Panc1 (cell line): ENCODE results near the gene IFT172. TPM values are rescaled to one million over a fixed set of nuclear protein-coding genes. Genes with fewer than 3 reads are reported as not detected.

Experiments
- ATAC-seq: fragments of 200-7000 bp; cut with Tn5 transposase; 2 replicates; pipeline ENCODE4 v1.9.1; 2020; ENCODE audit warnings: mild to moderate bottlenecking, moderate library complexity
- BruUV-seq: library from RNA; stranded (reverse); fragments of 400-500 nt; replicated peaks from 2 replicates; lab custom pipeline; 2021; lab: Mats Ljungman, UMichigan
- CTCF ChIA-PET: fragments of 300-600 bp; sonication (Branson Sonifier 250); formaldehyde crosslinking; loops from one replicate; lab custom pipeline; 2022; ENCODE audit warnings: antibody characterized with exemption; lab: Charles Lee
- POLR2A ChIA-PET: fragments of 300-600 bp; sonication (Branson Sonifier 250); formaldehyde crosslinking; loops from one replicate; lab custom pipeline; 2022; ENCODE audit warnings: antibody characterized with exemption; lab: Charles Lee
- DNase-seq: peaks from one replicate; pipeline ENCODE4 v3.0.0-alpha.2; 2010; ENCODE audit warnings: low read depth, low spot score
- H3K27ac ChIP-seq: 2 replicates; pipeline ENCODE4 v1.5.1; 2011; ENCODE audit warnings: mild to moderate bottlenecking, low read length, inconsistent platforms
- H3K27me3 ChIP-seq: fragments of 200-500 bp; sonication (Bioruptor generic); 2 replicates; pipeline ENCODE4 v1.6.0; 2014; ENCODE audit warnings: low read length, inconsistent platforms; ENCODE audit not compliant: control insufficient read depth, insufficient read depth
- H3K36me3 ChIP-seq: fragments of 200-500 bp; sonication (Bioruptor generic); 2 replicates; pipeline ENCODE4 v1.5.1; 2014; ENCODE audit warnings: inconsistent platforms, mild to moderate bottlenecking, low read length, moderate library complexity; ENCODE audit not compliant: control insufficient read depth, insufficient read depth
- H3K4me1 ChIP-seq: 2 replicates; pipeline ENCODE4 v1.5.1; 2011; ENCODE audit warnings: inconsistent platforms, mild to moderate bottlenecking, low read length, moderate library complexity; ENCODE audit not compliant: control insufficient read depth, insufficient read depth
- H3K4me3 ChIP-seq, 2 experiments: 2 replicates each; pipeline ENCODE4 v1.5.1; 2011 to 2012; ENCODE audit warnings: low read depth in 2 of 2, low read length in 2 of 2, mild to moderate bottlenecking in 2 of 2, inconsistent platforms in 1 of 2, moderate library complexity in 1 of 2
- H3K9me3 ChIP-seq: fragments of 200-500 bp; sonication (Bioruptor generic); 2 replicates; pipeline ENCODE4 v1.5.1; 2014; ENCODE audit warnings: low read depth, mild to moderate bottlenecking, inconsistent platforms, low read length, moderate library complexity; ENCODE audit not compliant: control insufficient read depth, insufficient read depth
- POLR2AphosphoS5 ChIP-seq: IDR thresholded peaks from 2 replicates; pipeline ENCODE4 v1.6.1; 2012; ENCODE audit warnings: mild to moderate bottlenecking, low read depth, low read length, moderate library complexity
- SIN3A ChIP-seq: IDR thresholded peaks from 2 replicates; pipeline ENCODE4 v1.6.1; 2012; ENCODE audit warnings: low read depth, mild to moderate bottlenecking, low read length, moderate library complexity, borderline replicate concordance; ENCODE audit not compliant: insufficient read depth
- TCF7L2 ChIP-seq: IDR thresholded peaks from 2 replicates; pipeline ENCODE4 v1.6.1; 2011; ENCODE audit warnings: mild to moderate bottlenecking, low read depth, low read length, inconsistent platforms
- in situ Hi-C: cut with HindIII; loops from 2 replicates; pipeline ENCODE4 v1.10.0; 2016; ENCODE audit warnings: low sequenced_read_pairs, low pct_unique_long_range_greater_than_20kb
- intact Hi-C: fragments of 100-400 bp; cut with micrococcal nuclease; formaldehyde crosslinking; loops from one replicate; pipeline ENCODE4 v1.10.0; 2022; ENCODE audit not compliant: unreplicated experiment
- total RNA-seq: library from RNA; stranded (reverse); gene quantifications from one replicate; pipeline ENCODE4 v1.2.1, GENCODE V29; 2021; ENCODE audit not compliant: unreplicated experiment
- TF ChIP-seq, protein P1 (sequence below): fragments of 450-650 bp; IDR thresholded peaks from 2 replicates; pipeline ENCODE4 v1.5.1; 2017; ENCODE audit warnings: mild to moderate bottlenecking
- TF ChIP-seq, protein P2 (sequence below), 2 experiments: IDR thresholded peaks; 2 replicates each; pipeline ENCODE4 v1.6.1; 2011 to 2012; ENCODE audit warnings: low read depth in 2 of 2, control low read depth in 1 of 2, low read length in 1 of 2, mild to moderate bottlenecking in 1 of 2, moderate library complexity in 1 of 2; ENCODE audit not compliant: insufficient read depth in 1 of 2

The IFT172 gene
- total RNA-seq, 1 experiment from 2014 or later = 16.7 TPM

DNA sequence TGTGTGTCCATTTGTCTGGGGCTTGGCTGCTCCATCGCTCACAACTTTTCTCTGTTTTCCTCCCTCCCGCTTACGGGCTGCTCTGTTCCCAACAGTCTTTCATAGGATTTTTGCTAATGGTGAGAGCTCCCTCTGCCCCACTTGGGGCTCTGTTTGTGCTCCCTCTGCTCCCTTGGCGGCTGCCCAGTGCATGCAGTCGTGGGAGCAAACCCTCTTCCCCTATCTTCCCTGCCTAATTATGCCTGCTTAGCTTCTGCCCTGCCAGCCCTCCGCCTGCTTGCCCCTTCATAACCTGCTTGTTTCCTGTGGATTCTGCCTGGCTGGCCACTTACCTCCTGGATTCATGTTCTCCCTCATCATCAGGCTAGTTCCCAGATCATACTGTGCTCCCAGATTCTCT is 53.9 kb downstream of the IFT172 start:
- no peaks in the 10 kb centered on the region for H3K9me3 ChIP-seq
- ChIA-PET CTCF (no interaction called here), POLR2A (interaction anchor here (0.6 kb wide), 1 partner anchor 117 kb away, joined by 6 read pairs; no protein-coding TSS in a partner anchor)
- in situ Hi-C loops (no loop called here), intact Hi-C loops (no loop called here)
- H3K27ac ChIP-seq = no peak overlapping the region
- TF ChIP-seq, protein P1, sequence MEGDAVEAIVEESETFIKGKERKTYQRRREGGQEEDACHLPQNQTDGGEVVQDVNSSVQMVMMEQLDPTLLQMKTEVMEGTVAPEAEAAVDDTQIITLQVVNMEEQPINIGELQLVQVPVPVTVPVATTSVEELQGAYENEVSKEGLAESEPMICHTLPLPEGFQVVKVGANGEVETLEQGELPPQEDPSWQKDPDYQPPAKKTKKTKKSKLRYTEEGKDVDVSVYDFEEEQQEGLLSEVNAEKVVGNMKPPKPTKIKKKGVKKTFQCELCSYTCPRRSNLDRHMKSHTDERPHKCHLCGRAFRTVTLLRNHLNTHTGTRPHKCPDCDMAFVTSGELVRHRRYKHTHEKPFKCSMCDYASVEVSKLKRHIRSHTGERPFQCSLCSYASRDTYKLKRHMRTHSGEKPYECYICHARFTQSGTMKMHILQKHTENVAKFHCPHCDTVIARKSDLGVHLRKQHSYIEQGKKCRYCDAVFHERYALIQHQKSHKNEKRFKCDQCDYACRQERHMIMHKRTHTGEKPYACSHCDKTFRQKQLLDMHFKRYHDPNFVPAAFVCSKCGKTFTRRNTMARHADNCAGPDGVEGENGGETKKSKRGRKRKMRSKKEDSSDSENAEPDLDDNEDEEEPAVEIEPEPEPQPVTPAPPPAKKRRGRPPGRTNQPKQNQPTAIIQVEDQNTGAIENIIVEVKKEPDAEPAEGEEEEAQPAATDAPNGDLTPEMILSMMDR = no peak
- TF ChIP-seq, protein P2, sequence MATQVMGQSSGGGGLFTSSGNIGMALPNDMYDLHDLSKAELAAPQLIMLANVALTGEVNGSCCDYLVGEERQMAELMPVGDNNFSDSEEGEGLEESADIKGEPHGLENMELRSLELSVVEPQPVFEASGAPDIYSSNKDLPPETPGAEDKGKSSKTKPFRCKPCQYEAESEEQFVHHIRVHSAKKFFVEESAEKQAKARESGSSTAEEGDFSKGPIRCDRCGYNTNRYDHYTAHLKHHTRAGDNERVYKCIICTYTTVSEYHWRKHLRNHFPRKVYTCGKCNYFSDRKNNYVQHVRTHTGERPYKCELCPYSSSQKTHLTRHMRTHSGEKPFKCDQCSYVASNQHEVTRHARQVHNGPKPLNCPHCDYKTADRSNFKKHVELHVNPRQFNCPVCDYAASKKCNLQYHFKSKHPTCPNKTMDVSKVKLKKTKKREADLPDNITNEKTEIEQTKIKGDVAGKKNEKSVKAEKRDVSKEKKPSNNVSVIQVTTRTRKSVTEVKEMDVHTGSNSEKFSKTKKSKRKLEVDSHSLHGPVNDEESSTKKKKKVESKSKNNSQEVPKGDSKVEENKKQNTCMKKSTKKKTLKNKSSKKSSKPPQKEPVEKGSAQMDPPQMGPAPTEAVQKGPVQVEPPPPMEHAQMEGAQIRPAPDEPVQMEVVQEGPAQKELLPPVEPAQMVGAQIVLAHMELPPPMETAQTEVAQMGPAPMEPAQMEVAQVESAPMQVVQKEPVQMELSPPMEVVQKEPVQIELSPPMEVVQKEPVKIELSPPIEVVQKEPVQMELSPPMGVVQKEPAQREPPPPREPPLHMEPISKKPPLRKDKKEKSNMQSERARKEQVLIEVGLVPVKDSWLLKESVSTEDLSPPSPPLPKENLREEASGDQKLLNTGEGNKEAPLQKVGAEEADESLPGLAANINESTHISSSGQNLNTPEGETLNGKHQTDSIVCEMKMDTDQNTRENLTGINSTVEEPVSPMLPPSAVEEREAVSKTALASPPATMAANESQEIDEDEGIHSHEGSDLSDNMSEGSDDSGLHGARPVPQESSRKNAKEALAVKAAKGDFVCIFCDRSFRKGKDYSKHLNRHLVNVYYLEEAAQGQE (IDR thresholded peaks at IDR 0.05; ENCODE audit: insufficient read depth in 1 of 2, low read depth in 2 of 2, low read length in 1 of 2) = no peak
- TF ChIP-seq POLR2AphosphoS5 (no peak), TCF7L2 (no peak), SIN3A (no peak)
- DNase-seq (no peak), ATAC-seq (no peak)
- H3K36me3 ChIP-seq = peaks cover 27% of the 10 kb centered on the region
- no TSS peak for BruUV-seq
- no peaks in the 10 kb centered on the region for H3K27me3 ChIP-seq
- H3K4me1 ChIP-seq = no peaks in the 10 kb centered on the region
- no peak overlapping the region for H3K4me3 ChIP-seq

DNA sequence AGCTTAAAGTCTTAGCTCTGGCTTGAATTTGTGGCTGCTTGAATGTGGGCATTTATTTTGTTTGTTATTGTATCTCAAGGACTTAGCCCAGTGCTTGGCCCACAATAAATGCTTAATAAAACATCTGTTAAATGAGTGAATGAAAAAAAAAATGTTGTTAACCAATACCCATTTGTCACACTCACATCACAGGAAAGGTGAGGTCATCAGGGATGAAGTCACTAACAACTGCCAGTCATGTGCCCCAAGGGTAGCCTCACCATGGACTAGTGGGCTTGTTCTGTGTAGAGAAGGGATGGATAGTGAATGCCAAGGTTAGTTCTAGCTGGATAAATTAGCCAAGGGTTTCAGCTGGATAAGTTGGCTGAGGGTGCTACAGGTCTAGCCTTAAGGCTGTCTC is 58.1 kb downstream of the IFT172 start:
- TF ChIP-seq SIN3A = no peak
- CTCF ChIA-PET = no interaction called here
- H3K9me3 ChIP-seq = no peaks in the 10 kb centered on the region
- H3K27me3 ChIP-seq = no peaks in the 10 kb centered on the region
- ATAC-seq (no peak), DNase-seq (peak; percentile 55)
- BruUV-seq = no TSS peak
- no peak overlapping the region for H3K27ac ChIP-seq
- POLR2A ChIA-PET = no interaction called here
- peaks cover 15% of the 10 kb centered on the region for H3K4me1 ChIP-seq
- intact Hi-C loops = no loop called here
- H3K4me3 ChIP-seq = no peak overlapping the region
- H3K36me3 ChIP-seq = peaks cover 16% of the 10 kb centered on the region
- in situ Hi-C loops = no loop called here

DNA sequence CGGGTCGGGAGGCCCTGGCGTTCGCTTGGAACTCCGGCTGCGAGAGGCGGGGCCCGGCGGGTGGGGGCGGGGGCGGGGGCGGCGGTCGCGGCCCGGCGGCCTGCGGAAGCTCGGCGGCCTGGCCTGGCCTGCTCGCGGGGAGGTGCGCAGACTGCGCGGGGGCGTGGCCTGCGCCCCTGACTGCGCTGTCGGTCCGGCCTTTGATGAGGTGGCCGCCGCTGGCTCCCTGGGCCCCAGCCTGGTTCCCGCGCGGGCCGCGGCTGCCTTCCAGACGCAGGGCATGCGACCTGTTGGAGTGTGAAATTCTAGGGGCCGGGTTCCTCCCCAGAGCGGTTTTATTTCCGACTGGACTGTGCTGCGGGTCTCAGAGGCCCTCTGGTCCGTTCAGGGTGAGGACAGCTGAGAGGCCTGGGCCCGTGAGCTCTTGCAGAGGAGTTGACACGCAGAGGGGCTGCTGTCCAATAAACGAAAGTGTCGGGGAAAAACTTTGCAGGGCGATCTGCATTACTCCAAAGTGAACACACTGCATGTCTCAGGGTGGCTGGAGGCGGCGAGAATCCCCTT is 60.5 kb downstream of the IFT172 start:
- Histone ChIP-seq H3K9me3 (no peaks in the 10 kb centered on the region), H3K36me3 (peaks cover 7% of the 10 kb centered on the region), H3K4me3 (peak overlapping the region; percentile 66 to 73), H3K27ac (peak overlapping the region; percentile 93), H3K4me1 (peaks cover 15% of the 10 kb centered on the region), H3K27me3 (no peaks in the 10 kb centered on the region)
- TF ChIP-seq POLR2AphosphoS5 = no peak
- TF ChIP-seq, protein P2 (IDR thresholded peaks at IDR 0.05; ENCODE audit: insufficient read depth in 1 of 2, low read depth in 2 of 2, low read length in 1 of 2) = no peak
- peak; percentile 98 for TF ChIP-seq TCF7L2
- TF ChIP-seq SIN3A = no peak
- TF ChIP-seq, protein P1 = no peak
- intact Hi-C loops = no loop called here
- DNase-seq (no peak), ATAC-seq (peak; percentile 95)
- CTCF ChIA-PET = interaction anchor here (0.5 to 1.5 kb wide), 2 partner anchors 24 to 254 kb away, joined by 3 to 11 read pairs; no protein-coding TSS in a partner anchor
- BruUV-seq = no TSS peak
- POLR2A ChIA-PET = interaction anchor here (0.6 to 0.7 kb wide), 2 partner anchors 37 to 1015 kb away, joined by 3 read pairs; no protein-coding TSS in a partner anchor
- in situ Hi-C loops = no loop called here
